Measurements from ENCODE around the gene GVQW3. TPM values are rescaled to one million over a fixed set of nuclear protein-coding genes. Genes with fewer than 3 reads are reported as not detected.

The GVQW3 gene
- total RNA-seq, 2 experiments from 2014 or later: 2.3 to 3.3 TPM

GRCh38 chr11:76362716-76363115, 18.4 kb upstream of the GVQW3 start:
- ChIA-PET CTCF (no interaction called here), POLR2A (interaction anchor here (0.7 to 1.2 kb wide), 2 partner anchors 8 to 18 kb away, joined by 3 to 4 read pairs; no protein-coding TSS in a partner anchor)
- H3K36me3 Mint-ChIP-seq: peaks cover 33% of the 10 kb centered on the region
- H3K9me3 Mint-ChIP-seq: no peaks in the 10 kb centered on the region
- intact Hi-C loops (cut with micrococcal nuclease): no loop called here
- peaks cover 26% of the 10 kb centered on the region for H3K4me1 Mint-ChIP-seq (ENCODE audit: low read depth)
- no peak for DNase-seq
- no peak overlapping the region for H3K27ac Mint-ChIP-seq
- H3K27me3 Mint-ChIP-seq: no peaks in the 10 kb centered on the region
- no peak overlapping the region for H3K4me3 Mint-ChIP-seq

- Mint-ChIP-seq H3K9me3 (no peaks in the 10 kb centered on the region), H3K4me3 (no peak overlapping the region), H3K36me3 (peaks cover 21% of the 10 kb centered on the region), H3K27ac (no peak overlapping the region), H3K27me3 (no peaks in the 10 kb centered on the region), H3K4me1 (ENCODE audit: low read depth) (peaks cover 44% of the 10 kb centered on the region)
- ChIA-PET POLR2A (no interaction called here), CTCF (interaction anchor here (0.7 kb wide), 1 partner anchor 59 kb away, joined by 3 read pairs; no protein-coding TSS in a partner anchor)
- intact Hi-C loops (cut with micrococcal nuclease): no loop called here
- no peak for DNase-seq
These were observed 16.0 kb upstream of the GVQW3 start for GRCh38 chr11:76365038-76365679.

- ChIA-PET POLR2A (no interaction called here), CTCF (no interaction called here)
- H3K27ac Mint-ChIP-seq: no peak overlapping the region
- no peak for DNase-seq
- H3K9me3 Mint-ChIP-seq: no peaks in the 10 kb centered on the region
- no peaks in the 10 kb centered on the region for H3K27me3 Mint-ChIP-seq
- intact Hi-C loops (cut with micrococcal nuclease): no loop called here
- H3K4me3 Mint-ChIP-seq: no peak overlapping the region
- H3K36me3 Mint-ChIP-seq: peaks cover 9% of the 10 kb centered on the region
- peaks cover 51% of the 10 kb centered on the region for H3K4me1 Mint-ChIP-seq (ENCODE audit: low read depth)
These were observed 12.6 kb upstream of the GVQW3 start for GRCh38 chr11:76368490-76368889.

GRCh38 chr11:76369406-76369805, 11.7 kb upstream of the GVQW3 start:
- H3K4me1 Mint-ChIP-seq (ENCODE audit: low read depth): peaks cover 54% of the 10 kb centered on the region
- POLR2A ChIA-PET: no interaction called here
- H3K27ac Mint-ChIP-seq: no peak overlapping the region

GRCh38 chr11:76371170-76371569, 10.0 kb upstream of the GVQW3 start:
- H3K27ac Mint-ChIP-seq: peak overlapping the region; percentile 55
- intact Hi-C loops (cut with micrococcal nuclease): loop anchor here (1.0 to 2.0 kb wide), 2 partner anchors 9 to 74 kb away; partner anchors contain the start of gene EMSY
- POLR2A ChIA-PET: interaction anchor here (1.0 kb wide), 1 partner anchor 9 kb away, joined by 3 read pairs; no protein-coding TSS in a partner anchor
- H3K4me1 Mint-ChIP-seq (ENCODE audit: low read depth): peaks cover 59% of the 10 kb centered on the region
- no peak overlapping the region for H3K4me3 Mint-ChIP-seq
- H3K27me3 Mint-ChIP-seq: no peaks in the 10 kb centered on the region
- no peaks in the 10 kb centered on the region for H3K36me3 Mint-ChIP-seq
- CTCF ChIA-PET: interaction anchor here (1.6 kb wide), 1 partner anchor 164 kb away, joined by 4 read pairs; no protein-coding TSS in a partner anchor
- peak; percentile 63 for DNase-seq
- H3K9me3 Mint-ChIP-seq: no peaks in the 10 kb centered on the region

More at GRCh38 chr11:76369406-76369805, 11.7 kb upstream of the GVQW3 start:
- no peaks in the 10 kb centered on the region for H3K27me3 Mint-ChIP-seq
- CTCF ChIA-PET: no interaction called here
- no peak for DNase-seq
- H3K4me3 Mint-ChIP-seq: no peak overlapping the region
- H3K9me3 Mint-ChIP-seq: no peaks in the 10 kb centered on the region
- intact Hi-C loops (cut with micrococcal nuclease): no loop called here
- H3K36me3 Mint-ChIP-seq: peaks cover 7% of the 10 kb centered on the region

- no peak overlapping the region for H3K27ac Mint-ChIP-seq
- ChIA-PET CTCF (no interaction called here), POLR2A (no interaction called here)
- intact Hi-C loops (cut with micrococcal nuclease): loop anchor here (5.0 kb wide), 1 partner anchor 170 kb away; the partner anchor contains the start of gene WNT11
- H3K36me3 Mint-ChIP-seq: peaks cover 3% of the 10 kb centered on the region
- DNase-seq: no peak
- no peaks in the 10 kb centered on the region for H3K27me3 Mint-ChIP-seq
- H3K4me3 Mint-ChIP-seq: no peak overlapping the region
- no peaks in the 10 kb centered on the region for H3K9me3 Mint-ChIP-seq
- peaks cover 70% of the 10 kb centered on the region for H3K4me1 Mint-ChIP-seq (ENCODE audit: low read depth)
These were observed 4.2 kb upstream of the GVQW3 start for GRCh38 chr11:76376746-76377558.

- DNase-seq: no peak
- Mint-ChIP-seq H3K4me1 (ENCODE audit: low read depth) (peaks cover 65% of the 10 kb centered on the region), H3K27ac (peak overlapping the region; percentile 89), H3K4me3 (peak overlapping the region; percentile 85), H3K27me3 (no peaks in the 10 kb centered on the region), H3K9me3 (no peaks in the 10 kb centered on the region), H3K36me3 (peaks cover 4% of the 10 kb centered on the region)
- intact Hi-C loops (cut with micrococcal nuclease): loop anchor here (1.0 to 5.0 kb wide), 4 partner anchors 8 to 172 kb away; partner anchors contain the start of gene WNT11
- ChIA-PET POLR2A (interaction anchor here (0.8 to 1.1 kb wide), 3 partner anchors 18 to 145 kb away, joined by 4 to 5 read pairs (median 4); no protein-coding TSS in a partner anchor), CTCF (interaction anchor here (0.8 kb wide), 1 partner anchor 171 kb away, joined by 3 read pairs; no protein-coding TSS in a partner anchor)
These were observed 1.3 kb upstream of the GVQW3 start for GRCh38 chr11:76379807-76380158.

GRCh38 chr11:76380159-76380976, 755 bp upstream of the GVQW3 start:
- peak overlapping the region; percentile 89 for H3K27ac Mint-ChIP-seq
- peaks cover 61% of the 10 kb centered on the region for H3K4me1 Mint-ChIP-seq (ENCODE audit: low read depth)
- intact Hi-C loops (cut with micrococcal nuclease): loop anchor here (1.0 to 5.0 kb wide), 3 partner anchors 9 to 143 kb away; no protein-coding TSS in a partner anchor
- peak; percentile 84 for DNase-seq
- no peaks in the 10 kb centered on the region for H3K9me3 Mint-ChIP-seq
- POLR2A ChIA-PET: interaction anchor here (0.8 to 1.1 kb wide), 3 partner anchors 18 to 145 kb away, joined by 4 to 5 read pairs (median 4); no protein-coding TSS in a partner anchor
- peaks cover 4% of the 10 kb centered on the region for H3K36me3 Mint-ChIP-seq
- CTCF ChIA-PET: interaction anchor here (0.8 kb wide), 1 partner anchor 172 kb away, joined by 3 read pairs; no protein-coding TSS in a partner anchor
- H3K4me3 Mint-ChIP-seq: peak overlapping the region; percentile 85
- H3K27me3 Mint-ChIP-seq: no peaks in the 10 kb centered on the region

- intact Hi-C loops (cut with micrococcal nuclease): loop anchor here (5.0 kb wide), 1 partner anchor 145 kb away; no protein-coding TSS in a partner anchor
- DNase-seq: no peak
- Mint-ChIP-seq H3K27me3 (no peaks in the 10 kb centered on the region), H3K4me3 (peak overlapping the region; percentile 87), H3K36me3 (peaks cover 4% of the 10 kb centered on the region), H3K4me1 (ENCODE audit: low read depth) (peaks cover 46% of the 10 kb centered on the region), H3K27ac (no peak overlapping the region), H3K9me3 (no peaks in the 10 kb centered on the region)
- CTCF ChIA-PET: interaction anchor here (1.1 to 1.5 kb wide), 2 partner anchors 61 to 175 kb away, joined by 3 read pairs; no protein-coding TSS in a partner anchor
- POLR2A ChIA-PET: interaction anchor here (0.8 to 1.6 kb wide), 3 partner anchors 9 to 61 kb away, joined by 3 to 4 read pairs (median 3); no protein-coding TSS in a partner anchor
These were observed 1.1 kb downstream of the GVQW3 start for GRCh38 chr11:76382209-76382608.

GRCh38 chr11:76385903-76386302, 4.8 kb downstream of the GVQW3 start:
- no peaks in the 10 kb centered on the region for H3K9me3 Mint-ChIP-seq
- no peak for DNase-seq
- peaks cover 21% of the 10 kb centered on the region for H3K4me1 Mint-ChIP-seq (ENCODE audit: low read depth)
- POLR2A ChIA-PET: no interaction called here
- H3K27me3 Mint-ChIP-seq: no peaks in the 10 kb centered on the region
- CTCF ChIA-PET: no interaction called here
- intact Hi-C loops (cut with micrococcal nuclease): no loop called here
- peaks cover 1% of the 10 kb centered on the region for H3K36me3 Mint-ChIP-seq
- H3K4me3 Mint-ChIP-seq: no peak overlapping the region
- no peak overlapping the region for H3K27ac Mint-ChIP-seq

- no peak for DNase-seq
- no peaks in the 10 kb centered on the region for H3K9me3 Mint-ChIP-seq
- intact Hi-C loops (cut with micrococcal nuclease): no loop called here
- no peaks in the 10 kb centered on the region for H3K27me3 Mint-ChIP-seq
- H3K4me1 Mint-ChIP-seq (ENCODE audit: low read depth): peaks cover 5% of the 10 kb centered on the region
- POLR2A ChIA-PET: no interaction called here
- H3K27ac Mint-ChIP-seq: no peak overlapping the region
- CTCF ChIA-PET: no interaction called here
- H3K36me3 Mint-ChIP-seq: peaks cover 1% of the 10 kb centered on the region
- H3K4me3 Mint-ChIP-seq: no peak overlapping the region
These were observed 7.3 kb downstream of the GVQW3 start for GRCh38 chr11:76388408-76388807.
